RWPE1 (cell line): ENCODE measurements around the gene SYN1.

Experiments used
- CTCF ChIA-PET: fragments of 350-600 bp; sonication (Branson Sonifier 250); formaldehyde crosslinking; extraction: SDS; loops from one replicate; lab custom pipeline; 2021; lab: Yijun Ruan, JAX
- POLR2A ChIA-PET: fragments of 400-600 bp; formaldehyde crosslinking; extraction: SDS; loops from one replicate; lab custom pipeline; 2020; ENCODE audit warnings: antibody characterized with exemption; ENCODE audit not compliant: low non-redundant PET; lab: Yijun Ruan, JAX
- DNase-seq: peaks from one replicate; pipeline ENCODE4 v3.0.0; 2012; ENCODE audit warnings: low spot score
- H3K27ac ChIP-seq: fragments of 450-650 bp; 2 replicates; pipeline ENCODE4 v1.5.1; 2017
- CTCF ChIP-seq: fragments of 450-650 bp; conservative IDR thresholded peaks from 2 replicates; pipeline ENCODE4 v1.5.1; 2017; ENCODE audit warnings: low read depth, mild to moderate bottlenecking

SYN1 gene

GRCh38 chrX:47658684-47659420, 39.2 kb upstream of the SYN1 start, which contains the start of gene UXT:
Gene UXT, minus strand, starts transcription at chrX:47659180. Its CDS starts 253 bp downstream, at chrX:47658927.
- TF ChIP-seq CTCF = no peak
- peak within 1 kb of the TSS; percentile 92 for H3K27ac ChIP-seq
- peak; percentile 85 for DNase-seq
- ChIA-PET CTCF (interaction anchor here (0.8 kb wide), 1 partner anchor 10 kb away, joined by 4 read pairs; no protein-coding TSS in a partner anchor), POLR2A (no interaction called here)

DNA sequence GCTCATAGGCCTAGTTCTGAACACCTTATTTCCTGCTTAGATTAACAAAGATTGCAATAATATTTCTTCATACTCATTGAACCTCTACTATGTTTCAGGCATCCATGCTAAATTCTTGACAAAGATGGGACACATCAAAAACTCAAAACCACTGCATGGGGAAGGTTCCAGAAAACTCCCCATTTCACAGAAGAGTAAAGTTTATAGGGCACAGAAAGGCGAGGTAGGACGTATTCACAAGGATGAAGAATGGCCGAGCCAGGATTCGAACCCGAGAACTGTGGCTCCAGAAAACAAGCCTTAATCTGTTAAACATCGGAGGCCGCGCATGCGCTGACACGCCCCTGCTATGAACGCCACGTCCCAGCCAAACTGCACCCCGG, 38.6 kb upstream of the SYN1 start:
- TF ChIP-seq CTCF = no peak
- POLR2A ChIA-PET = no interaction called here
- DNase-seq = no peak
- CTCF ChIA-PET = interaction anchor here (0.8 kb wide), 1 partner anchor 10 kb away, joined by 4 read pairs; no protein-coding TSS in a partner anchor
- H3K27ac ChIP-seq = peak overlapping the region; percentile 92

GRCh38 chrX:47651043-47651905, 31.6 kb upstream of the SYN1 start:
- ChIA-PET CTCF (no interaction called here), POLR2A (no interaction called here)
- peak overlapping the region; percentile 84 for H3K27ac ChIP-seq
- no peak for TF ChIP-seq CTCF
- DNase-seq = no peak

GRCh38 chrX:47650164-47651042, 30.7 kb upstream of the SYN1 start, which contains the start of gene ELK1:
Gene ELK1, minus strand, starts transcription at chrX:47650563. Its CDS starts 9,122 bp downstream, at chrX:47641441.
- peak; percentile 91 for DNase-seq
- ChIA-PET POLR2A (no interaction called here), CTCF (no interaction called here)
- TF ChIP-seq CTCF = no peak
- H3K27ac ChIP-seq = peak within 1 kb of the TSS; percentile 84

DNA sequence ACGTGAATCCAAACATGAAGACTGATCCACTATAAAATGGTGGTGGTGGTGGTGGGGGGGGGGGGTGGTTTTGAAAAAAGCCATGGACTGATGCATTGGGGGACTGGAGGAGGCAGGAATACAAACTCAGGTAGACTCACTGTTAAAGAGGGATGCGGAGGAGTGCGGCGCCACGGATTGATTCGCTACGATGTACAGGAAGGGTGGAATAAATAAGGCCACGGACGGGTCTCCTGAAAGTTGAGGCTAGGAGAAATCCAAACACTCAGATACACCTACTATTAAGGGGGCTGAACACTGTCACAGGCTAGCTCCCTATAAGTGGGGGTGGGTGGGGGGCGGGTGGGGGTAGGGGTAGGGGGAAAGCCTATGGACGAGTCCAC, 30.1 kb upstream of the SYN1 start:
- no peak for TF ChIP-seq CTCF
- peak; percentile 3 for DNase-seq
- H3K27ac ChIP-seq = peak overlapping the region; percentile 84
- CTCF ChIA-PET = no interaction called here
- POLR2A ChIA-PET = no interaction called here

- no peak for DNase-seq
- H3K27ac ChIP-seq = peak overlapping the region; percentile 84
- CTCF ChIA-PET = interaction anchor here (0.6 kb wide), 1 partner anchor 1296 kb away, joined by 3 read pairs; no protein-coding TSS in a partner anchor
- TF ChIP-seq CTCF = no peak
- POLR2A ChIA-PET = no interaction called here
These were observed 29.6 kb upstream of the SYN1 start for GRCh38 chrX:47649271-47649670.
